ENCODE results near the gene TRUB2. TPM values are rescaled to one million over a fixed set of nuclear protein-coding genes. Genes with fewer than 3 reads are reported as not detected.
A peak's percentile ranks its signal among the peaks of the same experiment; 100 is the strongest.

Gene TRUB2
- total RNA-seq, 2 donors from 2014 or later: 28.4 to 38.0 TPM

- H3K27me3 Mint-ChIP-seq: no peaks in the 10 kb centered on the region
- no peaks in the 10 kb centered on the region for H3K9me3 Mint-ChIP-seq
- DNase-seq (ENCODE audit: low spot score): no peak
- no peaks in the 10 kb centered on the region for H3K36me3 Mint-ChIP-seq
- no peak overlapping the region for H3K4me3 Mint-ChIP-seq
- H3K4me1 Mint-ChIP-seq (ENCODE audit: low read depth in 2 of 2): no peaks in the 10 kb centered on the region
- no peak for ATAC-seq
- no peak overlapping the region for H3K27ac Mint-ChIP-seq
Measured at GRCh38 chr9:128333451-128333869, 11.2 kb upstream of the TRUB2 start.

GRCh38 chr9:128325629-128326028, 3.4 kb upstream of the TRUB2 start:
- H3K36me3 Mint-ChIP-seq: no peaks in the 10 kb centered on the region
- no peaks in the 10 kb centered on the region for H3K27me3 Mint-ChIP-seq
- no peak overlapping the region for H3K4me3 Mint-ChIP-seq
- ATAC-seq: no peak
- no peak for DNase-seq (ENCODE audit: low spot score)
- H3K27ac Mint-ChIP-seq: no peak overlapping the region
- H3K4me1 Mint-ChIP-seq (ENCODE audit: low read depth in 2 of 2): peaks cover 10 to 24% of the 10 kb centered on the region in 2 donors
- H3K9me3 Mint-ChIP-seq: no peaks in the 10 kb centered on the region

- H3K4me3 Mint-ChIP-seq: peak overlapping the region; percentile 88
- no peaks in the 10 kb centered on the region for H3K36me3 Mint-ChIP-seq
- H3K4me1 Mint-ChIP-seq (ENCODE audit: low read depth in 2 of 2): peaks cover 10 to 24% of the 10 kb centered on the region in 2 donors
- no peaks in the 10 kb centered on the region for H3K27me3 Mint-ChIP-seq
- H3K9me3 Mint-ChIP-seq: no peaks in the 10 kb centered on the region
- ATAC-seq: no peak
- H3K27ac Mint-ChIP-seq: peak overlapping the region; percentile 89 to 96
- DNase-seq (ENCODE audit: low spot score): no peak
Measured at GRCh38 chr9:128324401-128324800, 2.2 kb upstream of the TRUB2 start.

- H3K4me1 Mint-ChIP-seq (ENCODE audit: low read depth in 2 of 2): peaks cover 10 to 24% of the 10 kb centered on the region in 2 donors
- no peaks in the 10 kb centered on the region for H3K9me3 Mint-ChIP-seq
- H3K27ac Mint-ChIP-seq: peak overlapping the region; percentile 89 to 96
- no peaks in the 10 kb centered on the region for H3K27me3 Mint-ChIP-seq
- DNase-seq (ENCODE audit: low spot score) (no peak), ATAC-seq (no peak)
- no peaks in the 10 kb centered on the region for H3K36me3 Mint-ChIP-seq
- peak overlapping the region; percentile 88 for H3K4me3 Mint-ChIP-seq
Measured at GRCh38 chr9:128323791-128324190, 1.5 kb upstream of the TRUB2 start.

GRCh38 chr9:128323212-128323730, 1.0 kb upstream of the TRUB2 start:
- Mint-ChIP-seq H3K36me3 (no peaks in the 10 kb centered on the region), H3K9me3 (no peaks in the 10 kb centered on the region), H3K4me1 (ENCODE audit: low read depth in 2 of 2) (peaks cover 10 to 24% of the 10 kb centered on the region in 2 donors), H3K27me3 (no peaks in the 10 kb centered on the region), H3K27ac (peak overlapping the region; percentile 89 to 96), H3K4me3 (peak overlapping the region; percentile 88)
- ATAC-seq (peak in 1 of 2 donors; percentile 7), DNase-seq (ENCODE audit: low spot score) (no peak)

DNA sequence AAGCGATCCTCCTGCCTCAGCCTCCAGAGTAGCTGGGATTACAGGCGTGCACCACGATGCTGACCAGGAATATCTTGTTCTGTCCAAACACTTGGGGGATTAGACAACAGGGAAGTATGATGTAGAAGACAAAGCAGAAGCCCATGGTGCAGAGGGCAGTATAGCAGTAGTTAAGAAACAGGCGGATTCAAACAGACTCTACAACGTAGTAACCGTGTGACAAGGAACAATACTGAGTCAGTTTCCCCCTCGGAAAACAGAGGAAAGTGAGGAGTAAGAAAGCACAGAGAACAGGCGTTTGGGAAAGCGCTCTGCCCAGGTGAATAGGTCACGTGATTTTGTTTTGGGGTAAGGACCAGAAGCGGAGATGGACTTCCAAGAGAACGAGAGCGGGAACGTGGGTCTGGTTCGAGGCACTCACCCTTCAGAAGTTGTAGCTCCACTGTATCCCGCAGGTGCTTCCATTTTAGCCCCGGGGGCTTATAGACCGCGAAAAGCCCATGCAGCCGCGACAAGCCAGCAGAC, 306 bp downstream of the TRUB2 start:
- Mint-ChIP-seq H3K9me3 (no peaks in the 10 kb centered on the region), H3K27ac (peak overlapping the region; percentile 89 to 96), H3K27me3 (no peaks in the 10 kb centered on the region), H3K4me1 (ENCODE audit: low read depth in 2 of 2) (peaks cover 10 to 24% of the 10 kb centered on the region in 2 donors), H3K4me3 (peak overlapping the region; percentile 88), H3K36me3 (no peaks in the 10 kb centered on the region)
- DNase-seq (ENCODE audit: low spot score) (no peak), ATAC-seq (peak in 1 of 2 donors; percentile 1)

DNA sequence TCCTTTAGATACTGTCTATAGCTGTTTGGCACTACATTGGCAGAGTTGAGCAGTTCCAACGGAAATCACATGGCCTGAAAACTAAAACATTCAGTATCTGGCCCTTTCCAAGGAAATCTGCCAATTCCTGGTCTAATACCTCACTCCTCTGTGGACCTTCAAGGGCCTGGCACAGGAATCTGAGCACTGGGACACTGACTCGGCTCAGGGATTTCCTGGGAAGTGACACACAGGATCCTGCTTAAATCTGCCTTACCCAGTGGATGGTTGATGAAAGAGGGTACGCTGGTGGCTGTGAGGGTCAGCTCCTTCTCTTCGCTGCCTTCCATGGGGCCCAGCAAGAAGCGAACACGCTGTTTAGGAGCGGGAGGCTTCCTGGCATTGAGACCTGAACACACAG, 904 bp downstream of the TRUB2 start:
- H3K27ac Mint-ChIP-seq: peak overlapping the region; percentile 89 to 96
- no peak for DNase-seq (ENCODE audit: low spot score)
- ATAC-seq: no peak
- peaks cover 10 to 24% of the 10 kb centered on the region in 2 donors for H3K4me1 Mint-ChIP-seq (ENCODE audit: low read depth in 2 of 2)
- no peaks in the 10 kb centered on the region for H3K9me3 Mint-ChIP-seq
- no peaks in the 10 kb centered on the region for H3K36me3 Mint-ChIP-seq
- H3K4me3 Mint-ChIP-seq: peak overlapping the region; percentile 88
- H3K27me3 Mint-ChIP-seq: no peaks in the 10 kb centered on the region

GRCh38 chr9:128317629-128318028, 4.6 kb downstream of the TRUB2 start:
- peaks cover 4 to 7% of the 10 kb centered on the region in 2 donors for H3K4me1 Mint-ChIP-seq (ENCODE audit: low read depth in 2 of 2)
- H3K27me3 Mint-ChIP-seq: no peaks in the 10 kb centered on the region
- no peak overlapping the region for H3K4me3 Mint-ChIP-seq
- H3K9me3 Mint-ChIP-seq: no peaks in the 10 kb centered on the region
- H3K36me3 Mint-ChIP-seq: no peaks in the 10 kb centered on the region
- no peak overlapping the region for H3K27ac Mint-ChIP-seq
- no peak for ATAC-seq
- DNase-seq (ENCODE audit: low spot score): no peak

DNA sequence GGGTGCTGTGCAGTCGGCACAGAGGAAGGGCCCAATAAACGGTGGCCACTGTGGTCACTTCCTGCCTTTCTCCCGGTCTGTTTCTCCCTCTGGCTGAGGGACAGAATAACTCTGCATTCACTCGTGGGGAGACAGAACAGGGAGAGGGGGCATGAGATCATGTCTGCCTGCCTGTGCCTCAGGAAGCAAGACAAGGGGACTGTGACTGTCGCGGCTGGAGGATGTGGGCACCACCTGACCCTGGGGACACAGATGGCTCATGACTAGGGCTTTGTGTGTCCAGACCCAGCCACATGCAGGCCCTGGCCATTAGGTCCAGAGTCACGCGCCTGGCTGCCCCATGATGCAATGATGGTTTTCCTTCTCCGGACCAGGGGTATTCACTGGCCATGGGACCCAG, 5.8 kb downstream of the TRUB2 start:
- no peak overlapping the region for H3K27ac Mint-ChIP-seq
- no peaks in the 10 kb centered on the region for H3K4me1 Mint-ChIP-seq (ENCODE audit: low read depth in 2 of 2)
- H3K36me3 Mint-ChIP-seq: no peaks in the 10 kb centered on the region
- no peak overlapping the region for H3K4me3 Mint-ChIP-seq
- H3K9me3 Mint-ChIP-seq: no peaks in the 10 kb centered on the region
- DNase-seq (ENCODE audit: low spot score) (no peak), ATAC-seq (no peak)
- H3K27me3 Mint-ChIP-seq: no peaks in the 10 kb centered on the region

GRCh38 chr9:128314697-128315096, 7.5 kb downstream of the TRUB2 start:
- Mint-ChIP-seq H3K9me3 (no peaks in the 10 kb centered on the region), H3K4me3 (no peak overlapping the region), H3K27me3 (no peaks in the 10 kb centered on the region), H3K4me1 (ENCODE audit: low read depth in 2 of 2) (no peaks in the 10 kb centered on the region), H3K27ac (no peak overlapping the region), H3K36me3 (no peaks in the 10 kb centered on the region)
- no peak for DNase-seq (ENCODE audit: low spot score)
- no peak for ATAC-seq

- Mint-ChIP-seq H3K9me3 (no peaks in the 10 kb centered on the region), H3K27ac (no peak overlapping the region), H3K27me3 (no peaks in the 10 kb centered on the region), H3K4me3 (no peak overlapping the region), H3K4me1 (ENCODE audit: low read depth in 2 of 2) (no peaks in the 10 kb centered on the region), H3K36me3 (no peaks in the 10 kb centered on the region)
- ATAC-seq (no peak), DNase-seq (ENCODE audit: low spot score) (no peak)
Measured at GRCh38 chr9:128310461-128310860, 11.8 kb downstream of the TRUB2 start.

DNA sequence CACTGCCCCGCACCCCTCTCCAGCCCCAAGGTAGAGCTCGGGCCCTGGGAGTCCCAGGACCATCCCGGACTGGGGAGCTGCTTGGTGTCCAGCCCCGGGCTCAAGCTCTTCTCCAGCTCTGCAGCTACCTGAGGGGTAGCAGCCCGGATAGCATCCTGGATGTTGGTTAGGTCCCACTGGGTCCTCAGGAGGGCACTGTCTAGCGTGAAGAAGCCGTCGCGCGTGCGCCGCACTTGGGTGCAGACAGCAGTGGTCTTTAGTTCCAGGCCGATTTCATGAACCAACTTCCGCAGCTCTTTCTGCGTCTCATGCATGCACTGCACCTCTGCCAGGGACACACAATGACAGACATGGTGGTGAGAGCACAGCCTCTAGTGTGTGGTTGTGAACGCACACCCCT, 12.7 kb downstream of the TRUB2 start:
- no peak for DNase-seq (ENCODE audit: low spot score)
- no peak for ATAC-seq

GRCh38 chr9:128304971-128305288, 17.3 kb downstream of the TRUB2 start:
- no peak overlapping the region for H3K27ac Mint-ChIP-seq
- DNase-seq (ENCODE audit: low spot score): no peak
- H3K4me1 Mint-ChIP-seq (ENCODE audit: low read depth in 2 of 2): no peaks in the 10 kb centered on the region
- no peak overlapping the region for H3K4me3 Mint-ChIP-seq
- no peaks in the 10 kb centered on the region for H3K9me3 Mint-ChIP-seq
- ATAC-seq: no peak
- H3K36me3 Mint-ChIP-seq: no peaks in the 10 kb centered on the region
- no peaks in the 10 kb centered on the region for H3K27me3 Mint-ChIP-seq

More for the DNA sequence above, 12.7 kb downstream of the TRUB2 start:
- Mint-ChIP-seq H3K4me3 (no peak overlapping the region), H3K9me3 (no peaks in the 10 kb centered on the region), H3K27me3 (no peaks in the 10 kb centered on the region), H3K27ac (no peak overlapping the region), H3K36me3 (no peaks in the 10 kb centered on the region), H3K4me1 (ENCODE audit: low read depth in 2 of 2) (no peaks in the 10 kb centered on the region)

DNA sequence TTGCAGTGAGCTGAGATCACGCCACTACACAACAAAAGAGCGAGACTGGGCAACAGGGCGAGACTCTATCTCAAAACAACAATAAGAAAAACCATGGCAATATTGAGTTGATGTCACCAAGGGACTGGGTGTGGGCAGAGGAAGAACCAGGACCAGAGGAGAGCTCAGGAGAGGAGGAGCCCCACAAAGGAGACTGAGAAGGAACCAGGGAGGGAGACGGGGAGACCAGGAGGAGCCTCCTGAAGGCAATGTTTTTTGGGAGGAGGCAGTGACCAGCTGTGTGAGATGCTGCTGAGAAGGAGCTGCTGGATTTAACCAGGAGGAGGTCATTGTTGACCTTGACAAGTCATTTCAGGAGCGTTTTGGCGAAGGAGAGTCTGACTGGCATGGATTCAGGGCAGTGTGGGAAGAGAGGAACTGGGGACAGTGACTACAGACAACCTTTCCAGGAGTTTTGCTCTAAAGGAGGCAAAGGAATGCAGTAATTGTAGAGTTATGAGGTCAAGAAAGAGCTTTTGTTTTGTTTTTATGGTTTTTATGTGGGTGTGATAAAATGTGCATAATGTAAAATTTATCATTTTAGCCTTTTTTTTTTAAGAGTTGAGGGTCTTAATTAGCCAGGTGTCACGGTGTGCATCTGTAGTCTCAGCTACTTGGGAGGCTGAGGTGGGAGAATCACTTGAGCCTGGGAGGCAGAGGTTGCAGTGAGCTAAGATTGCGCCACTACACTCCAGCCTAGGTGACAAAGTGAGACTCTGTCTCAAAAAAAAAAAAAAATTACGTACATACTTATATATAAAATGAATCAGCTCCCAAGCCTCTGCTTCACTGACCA, 17.9 kb downstream of the TRUB2 start:
- Mint-ChIP-seq H3K4me3 (no peak overlapping the region), H3K4me1 (ENCODE audit: low read depth in 2 of 2) (no peaks in the 10 kb centered on the region), H3K36me3 (no peaks in the 10 kb centered on the region), H3K27me3 (no peaks in the 10 kb centered on the region), H3K9me3 (no peaks in the 10 kb centered on the region), H3K27ac (no peak overlapping the region)
- no peak for ATAC-seq
- no peak for DNase-seq (ENCODE audit: low spot score)

All from natural killer cell treated with Interleukin-12 subunit alpha and Interleukin-12 subunit beta and Interleukin-15 and Interleukin-18, amount 100 ng/mL, for 72 hours (primary cell).